CD14-positive monocyte (primary cell): ENCODE data around the gene TMEM151A. TPM values are rescaled to one million over a fixed set of nuclear protein-coding genes. Genes with fewer than 3 reads are reported as not detected.

Experiments
- DNase-seq, 3 donors: peaks; one replicate each; pipeline ENCODE4 v3.0.0-alpha.2; 2011 to 2022
- H2AFZ ChIP-seq: 2 replicates; pipeline ENCODE4 v1.6.0; 2012; ENCODE audit warnings: mild to moderate bottlenecking, low read depth, low read length, inconsistent platforms; ENCODE audit not compliant: insufficient read depth, poor library complexity, severe bottlenecking
- H3K27ac ChIP-seq, 2 donors: 1 replicate in 1 of 2; 2 replicates in 1 of 2; pipeline ENCODE4 v1.5.1; 2012 to 2013; ENCODE audit warnings: low read length in 2 of 2, control low read depth in 1 of 2, inconsistent platforms in 1 of 2, low read depth in 1 of 2, mild to moderate bottlenecking in 1 of 2
- H3K27me3 ChIP-seq, 2 donors: one replicate each; pipeline versions ENCODE4 v1.6.0 to v1.6.1; 2011 to 2013; ENCODE audit warnings: low read length in 2 of 2; ENCODE audit not compliant: control insufficient read depth in 2 of 2, insufficient read depth in 2 of 2
- H3K36me3 ChIP-seq, 2 donors: replicated peaks in 1 of 2; 1 replicate in 1 of 2; 2 replicates in 1 of 2; pipeline versions ENCODE4 v1.5.1 to v1.6.1; 2012 to 2013; ENCODE audit warnings: low read length in 2 of 2, control low read depth in 1 of 2, inconsistent platforms in 1 of 2, mild to moderate bottlenecking in 1 of 2; ENCODE audit not compliant: insufficient read depth in 2 of 2, control insufficient read depth in 1 of 2
- H3K4me1 ChIP-seq, 2 donors: 1 replicate in 1 of 2; 2 replicates in 1 of 2; pipeline versions ENCODE4 v1.5.1 to v1.6.1; 2012 to 2013; ENCODE audit warnings: low read length in 2 of 2, control low read depth in 1 of 2, inconsistent platforms in 1 of 2, mild to moderate bottlenecking in 1 of 2, moderate library complexity in 1 of 2; ENCODE audit not compliant: insufficient read depth in 2 of 2, control insufficient read depth in 1 of 2
- H3K4me2 ChIP-seq: replicated peaks from 2 replicates; pipeline ENCODE3; 2012; ENCODE audit warnings: low read length, moderate library complexity, mild to moderate bottlenecking; ENCODE audit not compliant: poor library complexity, severe bottlenecking; ENCODE audit errors: extremely low read depth
- H3K4me3 ChIP-seq, 3 experiments: fragments of 200-600 bp in 1 of 3; sonication (generic) in 1 of 3; replicated peaks in 1 of 3; 1 replicate in 2 of 3; 2 replicates in 1 of 3; pipeline ENCODE4 v1.5.1; 2011 to 2013; ENCODE audit warnings: low read length in 3 of 3, mild to moderate bottlenecking in 3 of 3, control low read depth in 2 of 3, low read depth in 2 of 3, inconsistent platforms in 1 of 3, moderate library complexity in 1 of 3
- H3K79me2 ChIP-seq: 2 replicates; pipeline ENCODE4 v1.6.0; 2012; ENCODE audit warnings: mild to moderate bottlenecking, control low read depth, inconsistent platforms, low read length, moderate library complexity; ENCODE audit not compliant: insufficient read depth
- H3K9ac ChIP-seq: 2 replicates; pipeline ENCODE4 v1.6.0; 2017; ENCODE audit warnings: low read length, mild to moderate bottlenecking; ENCODE audit not compliant: insufficient read depth, poor library complexity, severe bottlenecking
- H3K9me3 ChIP-seq, 2 donors: replicated peaks in 1 of 2; 1 replicate in 1 of 2; 2 replicates in 1 of 2; pipeline versions ENCODE4 v1.5.1 to v1.6.1; 2012 to 2013; ENCODE audit warnings: low read length in 2 of 2, control low read depth in 1 of 2; ENCODE audit not compliant: control insufficient read depth in 1 of 2, insufficient read depth in 1 of 2
- H4K20me1 ChIP-seq: 2 replicates; pipeline ENCODE4 v1.6.0; 2012; ENCODE audit warnings: mild to moderate bottlenecking, low read length, control low read depth, moderate library complexity; ENCODE audit not compliant: insufficient read depth
- H3K27ac Mint-ChIP-seq, 7 donors: one replicate each; pipeline ENCODE4 v1.8.0; 2020; ENCODE audit warnings: mild to moderate bottlenecking in 7 of 7, mixed read lengths in 7 of 7, moderate library complexity in 6 of 7, inconsistent platforms in 2 of 7
- H3K27me3 Mint-ChIP-seq, 3 donors: one replicate each; pipeline ENCODE4 v1.8.0; 2021 to 2022; ENCODE audit warnings: low read depth in 3 of 3, mild to moderate bottlenecking in 3 of 3, mixed read lengths in 3 of 3, moderate library complexity in 3 of 3, inconsistent platforms in 1 of 3
- H3K36me3 Mint-ChIP-seq, 2 donors: one replicate each; pipeline ENCODE4 v1.8.0; 2020; ENCODE audit warnings: mixed read lengths in 2 of 2, inconsistent platforms in 1 of 2, mild to moderate bottlenecking in 1 of 2
- H3K4me1 Mint-ChIP-seq: one replicate; pipeline ENCODE4 v1.8.0; 2020; ENCODE audit warnings: mild to moderate bottlenecking, mixed read lengths
- H3K4me3 Mint-ChIP-seq, 2 donors: one replicate each; pipeline ENCODE4 v1.8.0; 2020; ENCODE audit warnings: mild to moderate bottlenecking in 2 of 2, mixed read lengths in 2 of 2, moderate library complexity in 1 of 2
- H3K9me3 Mint-ChIP-seq, 7 donors: one replicate each; pipeline ENCODE4 v1.8.0; 2020 to 2022; ENCODE audit warnings: mixed read lengths in 7 of 7, mild to moderate bottlenecking in 6 of 7, moderate library complexity in 6 of 7, inconsistent platforms in 2 of 7
- WGBS: methylation state at CpG from one replicate; pipeline ENCODE4 v1.1.5; 2013; ENCODE audit warnings: missing lambda C conversion rate; ENCODE audit not compliant: insufficient coverage; 5-methylcytosine and 5-hydroxymethylcytosine counted together
- intact Hi-C, 2 donors: fragments of 100-400 bp; cut with micrococcal nuclease; formaldehyde crosslinking; loops; one replicate each; pipeline versions ENCODE4 v1.15.0 to v1.15.1; 2023
- polyA plus RNA-seq, 3 donors: library from polyadenylated mRNA; depleted of rRNA in 1 of 3; unstranded in 2 of 3; stranded (reverse) in 1 of 3; fragments of 300-500 nt in 2 of 3; fragments of >200 nt in 1 of 3; fragmentation: Illumina TruSeq in 2 of 3; gene quantifications; 1 replicate in 2 of 3; 2 replicates in 1 of 3; pipeline ENCODE4 v1.2.3, GENCODE V29; 2012 to 2021
- TF ChIP-seq, protein P1 (sequence below): fragments of 200-600 bp; IDR thresholded peaks from one replicate; pipeline ENCODE4 v1.8.0; 2022; ENCODE audit warnings: antibody characterized with exemption, mild to moderate bottlenecking

The TMEM151A gene
- polyA plus RNA-seq, 3 donors, result not detected

DNA sequence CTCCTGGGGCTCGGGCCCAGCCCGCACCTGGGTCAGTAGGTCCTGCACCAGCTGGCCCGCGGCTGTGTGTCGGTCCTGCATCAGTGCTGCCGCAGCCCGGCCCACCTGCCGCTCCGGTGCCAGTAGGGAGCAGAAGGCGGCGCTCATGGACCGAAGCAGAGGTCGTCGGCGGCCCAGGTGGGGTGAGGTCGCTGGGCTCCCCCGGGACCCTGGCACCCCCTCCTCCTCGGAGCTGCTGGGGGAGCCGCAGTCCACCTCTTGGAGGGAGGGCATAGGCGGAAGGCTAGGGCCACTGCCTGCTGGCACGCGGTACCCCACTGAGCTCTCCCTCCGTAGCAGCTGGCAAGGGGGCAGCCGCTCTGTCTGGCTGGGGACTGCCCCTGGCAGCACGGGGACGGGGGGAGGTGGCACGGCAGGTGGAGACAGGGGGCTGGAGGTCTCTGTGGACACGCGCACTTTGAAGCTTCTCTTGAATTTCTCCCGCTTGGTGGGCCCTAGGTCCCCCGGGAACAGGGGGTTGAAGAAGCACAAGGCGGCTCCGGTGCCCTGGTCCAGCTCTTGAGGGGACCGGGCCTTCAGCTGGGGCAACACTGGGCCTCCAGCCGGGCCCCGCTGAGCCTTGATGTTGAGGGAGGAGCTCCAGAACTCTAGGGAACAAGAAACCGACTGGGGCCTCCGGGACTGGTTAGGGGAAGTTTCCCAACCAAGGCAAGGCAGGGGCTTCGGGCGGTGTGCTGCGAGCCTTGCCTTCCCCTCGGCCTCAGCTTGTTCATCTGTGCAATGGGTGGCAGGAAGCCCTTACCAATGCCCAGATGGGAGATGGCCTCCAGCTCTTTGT, 43.1 kb downstream of the TMEM151A start:
- H3K27me3 Mint-ChIP-seq, result no peaks in the 10 kb centered on the region
- no peaks in the 10 kb centered on the region for H3K27me3 ChIP-seq
- peak overlapping the region; percentile 98 for H3K9ac ChIP-seq
- intact Hi-C loops, result no loop called here
- peaks cover 33% of the 10 kb centered on the region for H4K20me1 ChIP-seq
- peak overlapping the region; percentile 66 for H2AFZ ChIP-seq
- H3K4me3 ChIP-seq, result peak overlapping the region; percentile 82 to 88 (median 87)
- H3K27ac ChIP-seq, result peak overlapping the region in 1 of 2 donors; percentile 98
- peak overlapping the region; percentile 82 to 98 (median 92) for H3K27ac Mint-ChIP-seq
- 82% methylated on average over 42 of the region's 42 CpGs for WGBS
- peaks cover 42 to 55% of the 10 kb centered on the region in 2 donors for H3K36me3 Mint-ChIP-seq
- H3K4me3 Mint-ChIP-seq, result peak overlapping the region; percentile 98 to 100
- TF ChIP-seq, protein P1, sequence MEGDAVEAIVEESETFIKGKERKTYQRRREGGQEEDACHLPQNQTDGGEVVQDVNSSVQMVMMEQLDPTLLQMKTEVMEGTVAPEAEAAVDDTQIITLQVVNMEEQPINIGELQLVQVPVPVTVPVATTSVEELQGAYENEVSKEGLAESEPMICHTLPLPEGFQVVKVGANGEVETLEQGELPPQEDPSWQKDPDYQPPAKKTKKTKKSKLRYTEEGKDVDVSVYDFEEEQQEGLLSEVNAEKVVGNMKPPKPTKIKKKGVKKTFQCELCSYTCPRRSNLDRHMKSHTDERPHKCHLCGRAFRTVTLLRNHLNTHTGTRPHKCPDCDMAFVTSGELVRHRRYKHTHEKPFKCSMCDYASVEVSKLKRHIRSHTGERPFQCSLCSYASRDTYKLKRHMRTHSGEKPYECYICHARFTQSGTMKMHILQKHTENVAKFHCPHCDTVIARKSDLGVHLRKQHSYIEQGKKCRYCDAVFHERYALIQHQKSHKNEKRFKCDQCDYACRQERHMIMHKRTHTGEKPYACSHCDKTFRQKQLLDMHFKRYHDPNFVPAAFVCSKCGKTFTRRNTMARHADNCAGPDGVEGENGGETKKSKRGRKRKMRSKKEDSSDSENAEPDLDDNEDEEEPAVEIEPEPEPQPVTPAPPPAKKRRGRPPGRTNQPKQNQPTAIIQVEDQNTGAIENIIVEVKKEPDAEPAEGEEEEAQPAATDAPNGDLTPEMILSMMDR, result no peak
- H3K4me1 Mint-ChIP-seq, result peaks cover 30% of the 10 kb centered on the region
- peaks cover 26 to 30% of the 10 kb centered on the region in 2 donors for H3K4me1 ChIP-seq
- H3K79me2 ChIP-seq, result peaks cover 13% of the 10 kb centered on the region
- peak; percentile 55 to 75 (median 66) for DNase-seq
- no peaks in the 10 kb centered on the region for H3K9me3 ChIP-seq
- H3K9me3 Mint-ChIP-seq, result no peaks in the 10 kb centered on the region
- H3K4me2 ChIP-seq, result peak overlapping the region; percentile 93
- peaks cover 51 to 61% of the 10 kb centered on the region in 2 donors for H3K36me3 ChIP-seq

GRCh38 chr11:66335531-66336233, 44.0 kb downstream of the TMEM151A start:
- Histone ChIP-seq H2AFZ (peak overlapping the region; percentile 66), H3K27me3 (no peaks in the 10 kb centered on the region), H3K9me3 (no peaks in the 10 kb centered on the region), H3K4me3 (peak overlapping the region; percentile 82 to 88 (median 87)), H3K36me3 (peaks cover 60 to 70% of the 10 kb centered on the region in 2 donors), H3K4me1 (peaks cover 26 to 30% of the 10 kb centered on the region in 2 donors), H3K79me2 (peaks cover 13% of the 10 kb centered on the region), H3K27ac (peak overlapping the region; percentile 69 to 98), H3K9ac (peak overlapping the region; percentile 98), H4K20me1 (peaks cover 33% of the 10 kb centered on the region), H3K4me2 (peak overlapping the region; percentile 93)
- Mint-ChIP-seq H3K4me1 (peaks cover 26% of the 10 kb centered on the region), H3K36me3 (peaks cover 50 to 63% of the 10 kb centered on the region in 2 donors), H3K27ac (peak overlapping the region; percentile 94 to 98 (median 97)), H3K4me3 (peak overlapping the region; percentile 98 to 100), H3K9me3 (no peaks in the 10 kb centered on the region), H3K27me3 (no peaks in the 10 kb centered on the region)
- TF ChIP-seq, protein P1, result no peak
- intact Hi-C loops, result no loop called here
- WGBS, result 14% methylated on average over 30 of the region's 35 CpGs
- peak in 2 of 3 donors; percentile 26 to 37 for DNase-seq
